AG04450 (cell line): ENCODE data around the gene CTPS2. TPM values are rescaled to one million over a fixed set of nuclear protein-coding genes. Genes with fewer than 3 reads are reported as not detected.
"Not testable (repeated sequence)": the region's sequence is repeated elsewhere in the genome, so short reads cannot be mapped to it uniquely, and the experiment has no call there.

Experiments
- CTCF ChIA-PET: fragments of 300-600, 350-600 bp; formaldehyde crosslinking; extraction: SDS; loops from one replicate; lab custom pipeline; 2022; ENCODE audit warnings: antibody characterized with exemption, inconsistent platforms; lab: Charles Lee
- POLR2A ChIA-PET: fragments of 350-600 bp; formaldehyde crosslinking; extraction: SDS; loops from one replicate; lab custom pipeline; 2021; ENCODE audit warnings: antibody characterized with exemption, inconsistent platforms; lab: Yijun Ruan, JAX
- DNase-seq: peaks from one replicate; pipeline ENCODE4 v3.0.0-alpha.2; 2011; ENCODE audit warnings: low read depth, low spot score
- H3K27ac ChIP-seq: one replicate; pipeline ENCODE4 v1.5.1; 2012; ENCODE audit warnings: low read depth, low read length, control low read depth
- H3K27me3 ChIP-seq: one replicate; pipeline ENCODE4 v1.6.0; 2012; ENCODE audit warnings: low read length; ENCODE audit not compliant: control insufficient read depth, insufficient read depth
- H3K4me3 ChIP-seq: 2 replicates; pipeline ENCODE4 v1.5.1; 2011; ENCODE audit warnings: mild to moderate bottlenecking, low read depth, low read length, control low read depth
- H3K9me3 ChIP-seq: 2 replicates; pipeline ENCODE4 v1.5.1; 2012; ENCODE audit warnings: low read length; ENCODE audit not compliant: control insufficient read depth, insufficient read depth
- CTCF ChIP-seq: IDR thresholded peaks from 2 replicates; pipeline ENCODE4 v1.5.1; 2011; ENCODE audit warnings: low read depth, low read length, control low read depth, inconsistent platforms
- polyA plus RNA-seq: library from polyadenylated mRNA; depleted of rRNA; stranded (reverse); fragments of >200 nt; gene quantifications from 2 replicates; pipeline ENCODE4 v1.2.3, GENCODE V29; 2011

CTPS2 gene
- polyA plus RNA-seq, 1 experiment, result 11.7 TPM

DNA sequence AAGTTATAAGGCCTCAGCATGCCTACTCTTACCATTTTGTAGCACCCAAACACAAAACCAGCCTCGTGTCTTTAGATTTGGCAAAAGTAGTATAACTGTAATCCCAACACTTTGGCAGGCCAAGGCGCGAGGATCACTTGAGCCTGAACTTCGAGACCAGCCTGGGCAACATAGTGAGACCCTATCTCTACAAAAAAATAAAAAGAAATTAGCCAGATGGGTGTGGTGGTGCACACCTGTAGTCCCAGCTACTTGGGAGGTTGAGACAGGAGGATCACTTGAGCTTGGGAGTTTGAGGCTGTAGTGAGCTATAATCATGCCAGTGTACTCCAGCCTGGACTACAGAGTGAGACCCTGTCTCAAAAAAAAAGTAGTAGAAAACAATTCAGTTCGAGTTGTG lies 24.6 kb upstream of the CTPS2 start:
- no peak for DNase-seq
- no peaks in the 10 kb centered on the region for H3K27me3 ChIP-seq
- ChIA-PET POLR2A (no interaction called here), CTCF (no interaction called here)
- no peaks in the 10 kb centered on the region for H3K9me3 ChIP-seq
- no peak overlapping the region for H3K27ac ChIP-seq
- H3K4me3 ChIP-seq, result no peak overlapping the region
- TF ChIP-seq CTCF, result no peak

DNA sequence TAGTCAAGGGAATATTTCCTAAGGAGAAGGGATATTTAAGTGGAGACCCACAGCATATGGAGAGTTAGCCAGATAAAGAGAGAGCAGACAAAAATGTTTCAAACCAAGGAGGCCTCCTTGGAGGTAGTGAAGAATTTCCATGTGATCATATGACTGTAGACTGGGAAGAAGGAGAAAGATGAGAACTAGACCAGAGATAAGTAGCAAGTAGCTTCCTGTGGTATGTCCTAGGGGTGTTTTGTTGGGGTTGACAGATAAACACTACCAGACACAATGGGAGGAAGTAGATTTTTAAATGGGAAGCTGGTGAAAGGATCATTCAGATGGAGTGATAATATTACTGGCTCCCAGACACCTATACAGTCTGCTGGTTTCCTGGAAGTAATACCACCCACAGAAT lies 20.5 kb upstream of the CTPS2 start:
- ChIA-PET CTCF (no interaction called here), POLR2A (no interaction called here)
- no peak for TF ChIP-seq CTCF
- Histone ChIP-seq H3K27ac (no peak overlapping the region), H3K9me3 (no peaks in the 10 kb centered on the region), H3K27me3 (no peaks in the 10 kb centered on the region), H3K4me3 (no peak overlapping the region)
- no peak for DNase-seq

GRCh38 chrX:16730450-16730849 lies 18.0 kb upstream of the CTPS2 start:
- POLR2A ChIA-PET, result no interaction called here
- DNase-seq, result no peak
- Histone ChIP-seq H3K9me3 (no peaks in the 10 kb centered on the region), H3K27ac (no peak overlapping the region), H3K27me3 (no peaks in the 10 kb centered on the region), H3K4me3 (no peak overlapping the region)
- TF ChIP-seq CTCF, result no peak
- CTCF ChIA-PET, result no interaction called here

DNA sequence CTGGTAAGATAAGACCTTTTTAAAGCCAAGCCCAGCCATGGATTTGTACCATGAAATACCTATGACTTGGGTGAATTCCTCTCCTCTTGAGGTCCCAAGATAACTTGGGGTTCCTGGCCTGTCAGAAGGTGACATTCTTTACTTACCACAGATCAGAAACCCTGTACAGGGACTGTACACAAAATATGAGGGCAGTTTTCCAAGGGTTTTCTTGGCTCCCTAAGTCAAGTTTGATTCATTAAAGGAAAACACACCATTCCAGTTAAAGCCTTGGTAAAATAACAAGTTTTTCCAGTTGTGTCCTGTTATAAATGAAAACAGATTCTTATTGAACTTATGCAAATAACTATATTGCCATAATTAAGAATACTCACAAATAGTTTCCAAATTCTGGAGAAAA lies 15.2 kb upstream of the CTPS2 start:
- no peak for DNase-seq
- no peak for TF ChIP-seq CTCF
- POLR2A ChIA-PET, result no interaction called here
- Histone ChIP-seq H3K4me3 (no peak overlapping the region), H3K9me3 (no peaks in the 10 kb centered on the region), H3K27me3 (no peaks in the 10 kb centered on the region), H3K27ac (no peak overlapping the region)
- CTCF ChIA-PET, result no interaction called here

DNA sequence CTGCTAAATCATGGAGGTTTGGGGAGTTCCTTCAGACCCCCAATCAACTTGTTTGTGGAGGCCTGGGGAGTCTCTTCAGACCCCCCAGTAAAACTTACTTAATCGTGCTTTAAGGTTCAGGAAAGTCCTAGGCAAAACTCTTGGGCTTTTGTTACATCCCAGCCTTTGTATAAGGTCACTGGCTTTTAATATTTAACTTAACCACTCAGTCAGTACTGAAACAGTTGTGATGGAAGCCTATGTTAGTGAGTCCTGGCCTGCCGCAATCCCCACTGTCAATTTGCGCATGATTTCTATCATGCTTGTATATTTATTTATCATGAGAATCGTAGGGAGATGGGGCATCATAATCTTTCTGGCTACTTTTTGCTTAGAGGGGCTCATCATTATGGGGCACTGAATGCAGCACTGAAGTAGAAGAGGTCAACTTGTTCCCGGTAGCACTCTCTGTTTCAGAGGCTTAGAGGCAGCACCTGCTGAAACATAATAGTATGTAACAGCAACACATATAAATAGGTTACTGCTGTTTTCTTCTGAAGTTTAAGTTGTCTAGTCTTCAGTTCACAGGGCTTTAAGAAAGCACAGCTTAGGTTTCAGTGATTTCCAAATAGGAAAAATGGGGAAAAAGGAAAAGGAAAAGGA lies 14.0 kb upstream of the CTPS2 start:
- H3K27ac ChIP-seq, DNase-seq, POLR2A ChIA-PET, CTCF ChIA-PET, H3K27me3 ChIP-seq, H3K4me3 ChIP-seq, H3K9me3 ChIP-seq: not testable (repeated sequence)
